ENCODE results near the gene DHFR. TPM values are rescaled to one million over a fixed set of nuclear protein-coding genes. Genes with fewer than 3 reads are reported as not detected.

Gene DHFR
- total RNA-seq, 1 donor from 2014 or later, result 45.4 TPM

DNA sequence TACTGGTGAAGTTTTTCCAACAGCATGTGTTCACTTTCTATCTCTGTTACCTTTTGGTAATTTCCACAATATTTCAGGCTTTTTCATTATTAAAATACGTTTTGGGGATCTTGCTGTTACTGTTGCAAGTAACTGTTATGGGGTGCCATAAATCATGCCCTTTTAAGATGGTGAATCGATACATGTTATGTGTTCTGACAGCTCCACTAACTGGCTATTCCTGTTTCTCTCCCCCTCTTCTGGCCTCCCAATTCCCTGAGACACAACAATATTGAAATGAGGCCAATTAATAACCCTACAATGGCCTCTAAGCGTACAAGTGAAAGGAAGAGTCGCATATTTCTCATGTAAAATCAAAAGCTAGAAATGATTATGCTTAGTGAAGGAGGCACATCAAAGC lies 13.4 kb downstream of the DHFR start:
- H3K9me3 Mint-ChIP-seq (ENCODE audit: low read depth), result no peaks in the 10 kb centered on the region
- TF ChIP-seq, protein P1, sequence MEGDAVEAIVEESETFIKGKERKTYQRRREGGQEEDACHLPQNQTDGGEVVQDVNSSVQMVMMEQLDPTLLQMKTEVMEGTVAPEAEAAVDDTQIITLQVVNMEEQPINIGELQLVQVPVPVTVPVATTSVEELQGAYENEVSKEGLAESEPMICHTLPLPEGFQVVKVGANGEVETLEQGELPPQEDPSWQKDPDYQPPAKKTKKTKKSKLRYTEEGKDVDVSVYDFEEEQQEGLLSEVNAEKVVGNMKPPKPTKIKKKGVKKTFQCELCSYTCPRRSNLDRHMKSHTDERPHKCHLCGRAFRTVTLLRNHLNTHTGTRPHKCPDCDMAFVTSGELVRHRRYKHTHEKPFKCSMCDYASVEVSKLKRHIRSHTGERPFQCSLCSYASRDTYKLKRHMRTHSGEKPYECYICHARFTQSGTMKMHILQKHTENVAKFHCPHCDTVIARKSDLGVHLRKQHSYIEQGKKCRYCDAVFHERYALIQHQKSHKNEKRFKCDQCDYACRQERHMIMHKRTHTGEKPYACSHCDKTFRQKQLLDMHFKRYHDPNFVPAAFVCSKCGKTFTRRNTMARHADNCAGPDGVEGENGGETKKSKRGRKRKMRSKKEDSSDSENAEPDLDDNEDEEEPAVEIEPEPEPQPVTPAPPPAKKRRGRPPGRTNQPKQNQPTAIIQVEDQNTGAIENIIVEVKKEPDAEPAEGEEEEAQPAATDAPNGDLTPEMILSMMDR (IDR thresholded peaks at IDR 0.05; ENCODE audit: unreplicated experiment), result no peak
- H3K36me3 Mint-ChIP-seq (ENCODE audit: insufficient read depth), result peaks cover 38% of the 10 kb centered on the region
- DNase-seq (ENCODE audit: low spot score, unreplicated experiment), result no peak
- no peak overlapping the region for H3K4me3 Mint-ChIP-seq (ENCODE audit: low read depth)
- H3K27ac Mint-ChIP-seq, result no peak overlapping the region
- peaks cover 13% of the 10 kb centered on the region for H3K4me1 Mint-ChIP-seq (ENCODE audit: low read depth)
- H3K27me3 Mint-ChIP-seq, result no peaks in the 10 kb centered on the region

DNA sequence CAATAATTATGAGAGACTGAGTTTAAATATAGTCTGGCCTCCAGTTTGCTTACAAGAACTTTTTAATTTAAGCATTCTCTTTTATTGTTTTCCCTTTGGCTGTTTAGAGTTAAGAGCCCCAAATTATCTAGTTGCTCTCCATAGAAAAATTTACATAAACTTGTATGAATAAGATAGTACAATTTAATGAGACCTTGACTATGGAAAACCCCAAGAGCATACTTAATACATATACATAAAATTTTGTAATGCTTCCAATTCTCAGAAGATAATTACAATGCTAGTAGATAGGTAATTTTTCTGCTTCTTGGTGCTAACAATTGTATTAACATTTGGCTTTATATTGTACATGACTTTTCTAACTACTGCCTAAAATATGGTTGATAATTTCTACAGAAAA lies 20.6 kb downstream of the DHFR start:
- Mint-ChIP-seq H3K36me3 (ENCODE audit: insufficient read depth) (peaks cover 25% of the 10 kb centered on the region), H3K9me3 (ENCODE audit: low read depth) (no peaks in the 10 kb centered on the region), H3K27ac (no peak overlapping the region), H3K4me1 (ENCODE audit: low read depth) (no peaks in the 10 kb centered on the region), H3K4me3 (ENCODE audit: low read depth) (no peak overlapping the region), H3K27me3 (no peaks in the 10 kb centered on the region)
- TF ChIP-seq, protein P1 (IDR thresholded peaks at IDR 0.05; ENCODE audit: unreplicated experiment), result no peak
- DNase-seq (ENCODE audit: low spot score, unreplicated experiment), result no peak

DNA sequence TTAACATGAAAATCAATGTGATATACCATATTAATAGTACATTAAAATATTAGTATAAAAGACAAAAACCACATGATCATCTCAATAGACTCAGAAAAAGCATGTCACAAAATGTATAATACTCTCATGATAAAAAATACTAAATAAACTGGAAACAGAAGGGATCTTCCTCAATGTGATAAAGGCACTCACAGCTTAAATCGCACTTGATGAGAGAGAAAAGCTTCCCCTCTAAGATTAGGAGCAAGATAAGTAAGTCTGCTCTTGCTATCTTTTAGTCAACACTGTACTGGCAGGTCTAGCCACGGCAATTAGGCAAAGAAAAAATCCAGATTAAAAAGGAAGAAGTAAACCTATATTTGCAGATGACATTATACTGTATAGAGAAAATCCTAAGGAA lies 22.1 kb downstream of the DHFR start:
- H3K4me3 Mint-ChIP-seq (ENCODE audit: low read depth), result no peak overlapping the region
- H3K27ac Mint-ChIP-seq, result no peak overlapping the region
- no peaks in the 10 kb centered on the region for H3K4me1 Mint-ChIP-seq (ENCODE audit: low read depth)
- H3K9me3 Mint-ChIP-seq (ENCODE audit: low read depth), result no peaks in the 10 kb centered on the region
- DNase-seq (ENCODE audit: low spot score, unreplicated experiment), result no peak
- TF ChIP-seq, protein P1 (IDR thresholded peaks at IDR 0.05; ENCODE audit: unreplicated experiment), result no peak
- peaks cover 15% of the 10 kb centered on the region for H3K36me3 Mint-ChIP-seq (ENCODE audit: insufficient read depth)
- H3K27me3 Mint-ChIP-seq, result no peaks in the 10 kb centered on the region

DNA sequence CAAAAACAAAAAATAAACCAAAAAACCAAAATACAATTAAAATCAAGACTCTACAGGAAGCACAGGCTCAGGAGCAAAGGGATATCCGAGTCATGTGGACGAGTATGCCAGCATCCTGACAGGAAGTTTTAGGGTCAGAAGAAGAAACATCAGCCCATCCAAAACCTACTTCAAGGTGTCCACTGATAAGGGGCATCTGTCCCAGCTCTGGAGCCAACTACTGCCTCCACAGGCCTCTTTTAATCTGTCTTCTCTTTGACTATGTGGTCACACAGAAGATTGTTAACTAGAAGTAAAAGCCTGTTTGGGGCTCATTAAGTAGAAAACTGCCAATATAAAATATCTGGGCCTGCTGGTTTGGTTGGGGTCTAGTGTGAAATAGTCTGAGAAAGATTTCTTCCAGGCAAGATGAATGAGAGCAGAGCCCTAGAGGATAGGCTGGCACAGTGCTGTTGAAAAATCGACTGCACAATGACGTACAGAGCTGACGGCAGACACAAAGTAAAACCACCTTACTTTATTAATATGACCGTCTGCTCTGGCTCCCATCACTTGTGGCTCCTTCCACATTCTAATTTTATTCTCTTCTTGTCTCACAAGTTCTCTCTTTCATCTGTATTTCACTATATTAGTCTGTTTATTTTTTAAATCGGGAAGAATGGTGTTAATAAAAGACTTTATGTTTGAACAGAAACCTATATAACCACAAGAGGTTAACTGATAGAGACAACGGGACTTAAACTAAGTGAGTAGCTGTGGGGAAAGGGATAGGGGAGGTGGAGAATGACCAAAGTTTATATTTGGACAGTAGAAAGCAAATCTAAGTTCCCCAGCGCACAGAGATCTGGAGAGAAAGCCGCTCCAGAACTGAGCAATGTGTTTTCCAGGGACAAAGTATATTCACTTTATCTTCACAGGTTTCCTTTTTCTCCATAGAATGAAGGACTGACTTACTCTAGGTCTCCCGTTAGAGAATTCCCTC lies 23.2 kb downstream of the DHFR start:
- H3K4me1 Mint-ChIP-seq (ENCODE audit: low read depth), result no peaks in the 10 kb centered on the region
- DNase-seq (ENCODE audit: low spot score, unreplicated experiment), result no peak
- TF ChIP-seq, protein P1 (IDR thresholded peaks at IDR 0.05; ENCODE audit: unreplicated experiment), result no peak
- no peak overlapping the region for H3K4me3 Mint-ChIP-seq (ENCODE audit: low read depth)
- H3K27me3 Mint-ChIP-seq, result no peaks in the 10 kb centered on the region
- no peak overlapping the region for H3K27ac Mint-ChIP-seq
- peaks cover 13% of the 10 kb centered on the region for H3K36me3 Mint-ChIP-seq (ENCODE audit: insufficient read depth)
- no peaks in the 10 kb centered on the region for H3K9me3 Mint-ChIP-seq (ENCODE audit: low read depth)

DNA sequence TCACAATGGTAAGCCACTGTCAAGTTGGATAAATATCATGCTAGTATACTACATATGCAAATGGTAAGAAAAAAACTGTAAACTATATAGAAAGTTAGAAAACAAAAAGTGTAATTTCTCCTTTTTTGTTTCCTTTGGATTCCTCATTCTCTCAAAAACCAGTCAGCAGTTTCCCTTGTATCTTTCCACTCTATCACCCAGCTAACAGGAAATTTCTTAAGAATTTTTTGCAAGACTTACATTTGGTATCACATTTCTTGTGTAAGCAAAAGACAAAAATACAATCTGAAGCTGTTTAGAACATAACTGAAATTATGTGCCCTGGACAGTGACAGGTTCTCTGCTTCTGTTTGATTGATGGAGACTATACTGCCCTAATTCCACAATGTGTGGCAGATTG lies 25.5 kb downstream of the DHFR start:
- H3K9me3 Mint-ChIP-seq (ENCODE audit: low read depth), result no peaks in the 10 kb centered on the region
- TF ChIP-seq, protein P1 (IDR thresholded peaks at IDR 0.05; ENCODE audit: unreplicated experiment), result no peak
- H3K4me1 Mint-ChIP-seq (ENCODE audit: low read depth), result no peaks in the 10 kb centered on the region
- no peak overlapping the region for H3K4me3 Mint-ChIP-seq (ENCODE audit: low read depth)
- no peaks in the 10 kb centered on the region for H3K27me3 Mint-ChIP-seq
- peaks cover 15% of the 10 kb centered on the region for H3K36me3 Mint-ChIP-seq (ENCODE audit: insufficient read depth)
- no peak for DNase-seq (ENCODE audit: low spot score, unreplicated experiment)
- no peak overlapping the region for H3K27ac Mint-ChIP-seq

Measured in progenitor cell of endocrine pancreas (in vitro differentiated cells).